GM19395 (cell line): ENCODE data around the gene CACNA1C.
"Not testable (repeated sequence)": the region's sequence is repeated elsewhere in the genome, so short reads cannot be mapped to it uniquely, and the experiment has no call there.

Experiments
- ATAC-seq: cut with Tn5 transposase; IDR thresholded peaks from one replicate; pipeline ENCODE4 v1.9.1; 2021; ENCODE audit warnings: mild to moderate bottlenecking, moderate library complexity; ENCODE audit not compliant: unreplicated experiment

The CACNA1C gene

GRCh38 chr12:2488596-2488995, 435.8 kb downstream of the CACNA1C start:
- no peak for ATAC-seq

- ATAC-seq = no peak
These were observed 436.5 kb downstream of the CACNA1C start for GRCh38 chr12:2489275-2489674.

- no peak for ATAC-seq
These were observed 438.0 kb downstream of the CACNA1C start for GRCh38 chr12:2490831-2491230.

- not testable (repeated sequence) for ATAC-seq
These were observed 438.6 kb downstream of the CACNA1C start for GRCh38 chr12:2491349-2491748.

- no peak for ATAC-seq
These were observed 439.4 kb downstream of the CACNA1C start for GRCh38 chr12:2492236-2492635.

- ATAC-seq = no peak
These were observed 440.3 kb downstream of the CACNA1C start for GRCh38 chr12:2493086-2493485.

- no peak for ATAC-seq
These were observed 441.9 kb downstream of the CACNA1C start for GRCh38 chr12:2494486-2495192.

GRCh38 chr12:2495417-2496112, 442.8 kb downstream of the CACNA1C start:
- ATAC-seq = no peak

- ATAC-seq = no peak
These were observed 446.2 kb downstream of the CACNA1C start for GRCh38 chr12:2498964-2499500.

- ATAC-seq = no peak
These were observed 448.8 kb downstream of the CACNA1C start for GRCh38 chr12:2501464-2502191.

GRCh38 chr12:2503036-2503435, 450.2 kb downstream of the CACNA1C start:
- no peak for ATAC-seq

- no peak for ATAC-seq
These were observed 451.0 kb downstream of the CACNA1C start for GRCh38 chr12:2503762-2504161.

GRCh38 chr12:2504577-2504976, 451.8 kb downstream of the CACNA1C start:
- no peak for ATAC-seq

- no peak for ATAC-seq
These were observed 455.0 kb downstream of the CACNA1C start for GRCh38 chr12:2507814-2508213.

- no peak for ATAC-seq
These were observed 456.4 kb downstream of the CACNA1C start for GRCh38 chr12:2509137-2509536.

- ATAC-seq = no peak
These were observed 457.3 kb downstream of the CACNA1C start for GRCh38 chr12:2510045-2510444.

- no peak for ATAC-seq
These were observed 460.6 kb downstream of the CACNA1C start for GRCh38 chr12:2513141-2514037.

- no peak for ATAC-seq
These were observed 461.2 kb downstream of the CACNA1C start for GRCh38 chr12:2514038-2514340.

GRCh38 chr12:2520722-2521246, 468.0 kb downstream of the CACNA1C start:
- ATAC-seq = no peak

- ATAC-seq = no peak
These were observed 470.5 kb downstream of the CACNA1C start for GRCh38 chr12:2523317-2523716.
